SW 1271 (cell line): Measurements from ENCODE around the gene PPP1R3D.
"Not testable (repeated sequence)": the region's sequence is repeated elsewhere in the genome, so short reads cannot be mapped to it uniquely, and the experiment has no call there.

Experiments used
- DNase-seq, 2 experiments: peaks; one replicate each; lab custom pipeline; 2025; lab: John Stamatoyannopoulos, UW

The PPP1R3D gene

DNA sequence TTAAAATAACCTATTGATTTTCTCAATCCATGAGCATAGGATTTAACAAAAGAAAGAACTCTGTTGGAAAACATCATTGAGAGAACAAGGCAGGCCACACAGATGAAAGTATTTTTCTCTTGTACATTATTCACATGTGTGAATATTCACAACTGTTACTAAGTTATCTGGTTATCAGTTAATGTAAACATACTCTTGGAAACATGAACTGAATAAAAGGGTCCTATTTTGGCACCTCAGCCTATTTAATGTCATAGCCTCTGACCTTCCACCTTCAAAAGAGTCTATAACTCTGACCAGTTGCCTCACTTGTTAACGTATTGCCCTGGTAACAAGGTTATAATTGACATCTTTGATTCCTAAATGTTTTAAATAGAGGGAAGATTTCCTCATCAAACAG, 14.7 kb downstream of the PPP1R3D start:
- no peak for DNase-seq

DNA sequence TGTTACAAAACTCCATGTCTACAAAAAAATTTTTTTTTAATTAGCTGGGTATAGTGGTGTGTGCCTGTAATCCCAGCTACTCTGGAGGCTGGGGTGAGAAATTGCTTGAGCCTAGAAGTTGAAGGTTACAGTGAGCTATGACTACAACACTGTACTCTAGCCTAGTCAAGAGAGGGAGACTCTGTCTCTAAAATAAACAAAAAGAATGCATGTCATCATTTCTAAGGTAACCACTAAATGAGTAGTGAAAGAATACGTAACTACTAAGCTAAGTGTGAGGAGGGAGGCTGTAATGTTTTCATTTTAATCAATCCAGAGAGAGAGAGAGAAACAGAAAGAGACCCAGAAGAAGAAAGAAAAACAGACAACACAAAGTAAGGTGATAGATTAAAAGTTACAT, 16.6 kb downstream of the PPP1R3D start:
- no peak for DNase-seq

DNA sequence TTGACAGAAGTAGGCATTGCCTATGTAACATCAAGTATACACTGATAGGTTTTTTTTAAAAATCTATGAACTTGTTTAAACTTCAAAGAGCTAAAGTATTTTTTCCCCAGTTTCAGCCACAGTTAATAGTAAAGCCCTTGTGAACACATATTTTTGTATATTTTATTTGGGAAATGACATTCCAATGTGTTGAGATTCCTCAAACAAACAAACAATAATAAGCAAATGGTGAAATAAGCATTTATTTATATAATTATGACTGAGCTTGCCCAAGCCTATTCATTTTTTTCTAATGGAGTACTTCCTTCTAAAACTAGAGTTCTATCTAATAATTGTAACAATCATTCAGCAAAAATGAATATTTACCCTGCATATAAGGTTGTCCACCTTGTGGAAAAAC, 19.2 kb downstream of the PPP1R3D start:
- DNase-seq = no peak

DNA sequence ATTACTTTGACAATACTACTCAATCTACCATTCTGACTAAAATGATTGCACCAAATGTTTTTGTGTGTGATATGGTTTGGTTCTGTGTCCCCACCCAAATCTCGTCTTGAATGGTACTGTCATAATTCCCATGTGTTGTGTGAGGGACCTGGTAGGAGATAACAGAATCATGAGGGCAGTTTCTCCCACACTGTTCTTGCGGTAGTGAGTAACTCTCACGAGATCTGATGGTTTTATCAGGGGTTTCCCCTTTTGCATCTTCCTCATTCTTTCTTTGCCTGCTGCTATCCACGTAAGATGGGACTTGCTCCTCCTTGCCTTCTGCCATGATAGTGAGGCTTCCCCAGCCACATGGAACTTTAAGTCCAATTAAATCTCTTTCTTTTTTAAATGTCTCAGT, 27.5 kb downstream of the PPP1R3D start:
- DNase-seq = no peak

DNA sequence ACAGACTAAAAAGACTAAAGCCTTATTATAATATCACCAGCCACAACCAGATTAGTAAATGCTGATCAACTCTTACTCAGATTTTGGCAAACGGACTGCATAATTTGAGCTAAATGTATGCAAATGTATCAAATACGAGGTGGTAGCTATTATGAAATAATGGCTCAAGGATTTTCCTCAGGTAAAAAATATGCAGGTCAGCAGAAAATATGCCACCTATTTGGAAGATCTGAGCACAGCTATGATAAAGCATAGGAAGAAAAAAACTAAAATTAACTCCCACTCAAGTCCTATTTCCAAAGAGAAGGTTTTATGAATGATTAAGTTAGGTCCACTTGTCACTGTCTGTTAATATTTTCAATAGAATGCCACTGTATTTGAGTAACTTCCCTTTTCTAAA, 29.1 kb downstream of the PPP1R3D start:
- DNase-seq = no peak

DNA sequence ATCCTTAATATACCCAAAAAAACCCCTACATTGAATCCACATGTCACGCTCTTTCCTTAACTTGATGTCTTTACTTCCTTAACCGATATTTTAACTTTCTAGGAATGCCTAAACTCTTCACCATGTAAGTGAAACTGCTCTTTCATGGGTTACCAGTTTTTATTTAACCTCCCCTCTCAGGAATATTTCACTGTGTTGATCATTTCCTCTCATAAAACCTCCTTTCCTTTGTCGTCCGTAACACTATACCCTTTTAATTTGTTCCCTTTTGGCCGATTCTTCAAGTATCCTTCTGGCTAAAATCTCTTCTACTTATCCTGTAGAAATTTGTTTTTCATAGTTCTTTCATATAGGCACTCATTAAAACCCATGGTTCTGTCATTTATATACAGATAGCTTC, 31.2 kb downstream of the PPP1R3D start:
- no peak for DNase-seq

DNA sequence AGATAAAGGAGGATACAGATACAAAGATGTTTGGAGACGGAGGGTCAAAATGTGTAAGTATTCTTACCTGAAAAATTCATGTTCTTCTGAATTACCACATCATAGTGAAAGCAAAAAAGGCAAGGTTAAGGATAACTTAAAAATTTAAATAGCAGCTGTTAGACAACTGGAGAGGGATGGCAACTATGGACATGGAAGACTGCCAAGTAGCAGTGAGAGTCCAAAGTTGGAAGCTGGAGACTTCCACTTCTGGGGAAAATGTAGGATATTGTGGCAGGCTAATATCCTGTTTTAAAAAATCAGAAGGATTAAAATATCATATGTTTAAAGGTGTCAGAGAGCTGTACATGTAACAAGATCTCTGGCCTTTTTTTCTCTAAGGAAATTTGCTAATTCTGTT, 36.5 kb downstream of the PPP1R3D start:
- DNase-seq = no peak

DNA sequence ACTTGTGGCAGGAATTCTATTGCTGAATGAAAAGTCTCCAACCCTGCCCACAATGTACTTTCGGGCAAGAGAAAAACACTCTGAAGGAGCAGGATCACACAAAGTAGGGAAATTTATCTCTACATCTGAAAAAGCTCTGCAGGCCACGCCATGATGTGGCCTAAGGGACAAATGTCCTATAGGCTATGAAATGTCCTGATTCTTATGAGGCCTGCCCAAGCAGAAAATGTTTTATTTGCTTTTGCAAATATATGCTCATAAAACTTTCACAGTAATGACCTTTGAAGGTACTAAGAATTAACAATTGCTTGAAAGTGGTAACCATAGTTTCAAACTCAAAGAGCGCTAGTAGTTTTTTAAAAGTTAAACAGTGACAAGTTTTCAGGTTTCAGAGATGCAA, 37.6 kb downstream of the PPP1R3D start:
- DNase-seq = no peak

DNA sequence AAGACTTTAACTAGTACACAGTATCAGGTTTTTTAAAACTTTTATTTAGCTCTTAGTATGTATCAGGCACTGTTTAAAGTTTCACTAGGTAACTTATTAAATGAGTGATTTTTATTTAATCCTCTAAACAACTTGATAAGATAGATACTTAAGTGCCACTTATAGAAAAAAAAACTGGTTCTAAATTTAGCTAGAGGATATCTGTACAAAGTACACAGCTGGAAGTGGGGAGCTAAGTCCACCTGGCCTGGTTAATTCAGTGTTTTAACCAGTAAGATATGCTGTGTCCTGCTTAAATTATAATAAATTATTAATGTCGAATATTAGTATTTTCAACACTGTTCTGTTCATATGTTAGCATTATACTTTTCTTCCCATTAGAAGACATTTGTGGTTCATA, 44.2 kb downstream of the PPP1R3D start:
- no peak for DNase-seq

DNA sequence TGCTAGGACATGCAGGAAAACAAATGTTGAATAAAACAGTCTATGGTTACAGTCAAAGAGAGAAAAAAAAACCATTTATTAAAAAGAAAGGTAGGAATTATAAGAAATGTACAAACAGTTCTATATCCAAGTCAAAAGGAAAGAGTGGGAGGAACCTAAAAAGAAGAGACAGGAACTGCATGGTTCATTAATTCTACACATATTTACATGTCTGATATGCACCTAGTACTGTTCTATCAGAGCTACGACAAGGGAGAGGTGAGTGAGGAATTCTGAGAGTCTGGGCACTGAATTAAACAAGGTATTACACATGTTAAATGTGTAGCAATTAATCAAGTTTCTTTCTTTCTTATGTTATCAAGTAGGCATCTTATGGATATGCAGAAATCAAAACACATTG, 48.5 kb downstream of the PPP1R3D start:
- no peak for DNase-seq

DNA sequence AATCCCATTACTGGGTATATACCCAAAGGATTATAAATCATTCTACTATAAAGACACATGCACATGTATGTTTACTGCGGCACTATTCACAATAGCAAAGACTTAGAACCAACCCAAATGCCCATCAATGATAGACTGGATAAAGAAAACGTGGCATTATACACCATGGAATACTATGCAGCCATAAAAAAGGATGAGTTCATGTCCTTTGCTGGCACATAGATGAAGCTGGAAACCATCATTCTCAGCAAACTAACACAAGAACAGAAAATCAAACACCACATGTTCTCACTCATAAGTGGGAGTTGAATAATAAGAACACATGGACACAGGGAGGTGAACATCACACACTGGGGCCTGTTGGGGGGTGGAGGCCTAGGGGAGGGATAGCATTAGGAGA, 50.1 kb downstream of the PPP1R3D start:
- DNase-seq = not testable (repeated sequence)

DNA sequence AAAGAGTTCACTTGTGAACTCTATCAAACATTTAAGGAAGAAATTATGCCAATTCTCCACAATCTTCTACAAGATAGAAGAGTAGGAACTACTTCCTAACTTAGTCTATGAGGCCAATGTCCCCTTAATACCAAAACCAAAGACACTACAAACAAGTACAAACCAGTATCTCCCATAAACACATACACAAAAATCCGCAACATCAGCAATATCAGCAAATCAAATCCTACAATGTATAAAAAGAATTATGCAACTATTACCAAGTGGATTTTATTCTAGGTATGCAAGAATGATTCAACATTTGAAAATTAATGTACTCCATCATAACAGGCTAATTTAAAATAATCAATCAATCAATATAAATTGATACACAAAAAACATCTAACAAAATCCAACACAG, 52.1 kb downstream of the PPP1R3D start:
- DNase-seq = no peak
